LNCaP clone FGC (cell line): ENCODE measurements around the gene PDE11A.

Source experiments
- DNase-seq: peaks from one replicate; pipeline ENCODE4 v3.0.0-alpha.2; 2011; ENCODE audit warnings: low read depth
- H3K4me3 ChIP-seq: 2 replicates; pipeline ENCODE4 v1.5.1; 2011; ENCODE audit warnings: mild to moderate bottlenecking, low read depth, low read length, control low read depth
- TF ChIP-seq, protein P1 (sequence below): IDR thresholded peaks from 2 replicates; pipeline ENCODE4 v1.5.1; 2012; ENCODE audit warnings: mild to moderate bottlenecking; ENCODE audit not compliant: control insufficient read depth, insufficient read depth; ENCODE audit errors: extremely low read depth

The PDE11A gene

DNA sequence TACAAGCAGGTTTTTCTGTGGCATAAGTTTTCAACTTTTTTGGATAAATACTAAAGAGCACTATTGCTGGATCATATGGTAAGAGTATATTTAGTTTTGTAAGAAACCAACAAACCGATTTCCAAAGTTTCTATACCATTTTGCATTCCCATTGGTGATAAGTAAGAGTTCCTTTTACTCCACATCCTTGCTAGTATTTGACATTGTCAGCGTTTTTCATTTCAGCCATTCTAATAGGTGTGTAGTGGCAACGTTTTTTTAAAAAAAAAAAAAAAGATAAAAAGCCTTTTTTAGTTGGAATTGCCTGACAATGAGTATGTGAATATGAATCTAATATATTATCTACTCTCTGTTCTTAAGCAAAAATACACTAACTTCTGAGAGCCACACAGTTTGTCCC, 494.1 kb downstream of the PDE11A start:
- DNase-seq, result no peak
- TF ChIP-seq, protein P1, sequence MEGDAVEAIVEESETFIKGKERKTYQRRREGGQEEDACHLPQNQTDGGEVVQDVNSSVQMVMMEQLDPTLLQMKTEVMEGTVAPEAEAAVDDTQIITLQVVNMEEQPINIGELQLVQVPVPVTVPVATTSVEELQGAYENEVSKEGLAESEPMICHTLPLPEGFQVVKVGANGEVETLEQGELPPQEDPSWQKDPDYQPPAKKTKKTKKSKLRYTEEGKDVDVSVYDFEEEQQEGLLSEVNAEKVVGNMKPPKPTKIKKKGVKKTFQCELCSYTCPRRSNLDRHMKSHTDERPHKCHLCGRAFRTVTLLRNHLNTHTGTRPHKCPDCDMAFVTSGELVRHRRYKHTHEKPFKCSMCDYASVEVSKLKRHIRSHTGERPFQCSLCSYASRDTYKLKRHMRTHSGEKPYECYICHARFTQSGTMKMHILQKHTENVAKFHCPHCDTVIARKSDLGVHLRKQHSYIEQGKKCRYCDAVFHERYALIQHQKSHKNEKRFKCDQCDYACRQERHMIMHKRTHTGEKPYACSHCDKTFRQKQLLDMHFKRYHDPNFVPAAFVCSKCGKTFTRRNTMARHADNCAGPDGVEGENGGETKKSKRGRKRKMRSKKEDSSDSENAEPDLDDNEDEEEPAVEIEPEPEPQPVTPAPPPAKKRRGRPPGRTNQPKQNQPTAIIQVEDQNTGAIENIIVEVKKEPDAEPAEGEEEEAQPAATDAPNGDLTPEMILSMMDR, result no peak
- H3K4me3 ChIP-seq, result no peak overlapping the region

DNA sequence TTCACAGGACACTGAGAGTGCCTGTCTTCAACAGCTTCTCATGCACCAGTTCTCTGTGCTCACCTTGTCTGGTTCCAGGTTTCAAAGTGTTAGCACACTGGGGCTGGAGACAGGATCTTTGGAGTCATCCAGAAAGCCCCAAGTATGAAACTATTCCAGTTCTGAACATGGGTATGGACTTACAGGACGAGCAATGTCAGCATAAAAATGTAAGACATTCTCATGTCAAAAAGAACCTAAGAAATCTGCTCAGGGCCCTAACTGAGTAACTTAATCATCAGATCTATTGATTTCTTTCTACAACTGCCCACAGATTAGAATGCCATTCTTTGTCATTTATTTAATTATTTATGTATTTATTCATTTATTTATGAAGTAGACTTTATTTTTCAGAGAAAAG, 495.5 kb downstream of the PDE11A start:
- TF ChIP-seq, protein P1, result no peak
- no peak overlapping the region for H3K4me3 ChIP-seq
- DNase-seq, result no peak

DNA sequence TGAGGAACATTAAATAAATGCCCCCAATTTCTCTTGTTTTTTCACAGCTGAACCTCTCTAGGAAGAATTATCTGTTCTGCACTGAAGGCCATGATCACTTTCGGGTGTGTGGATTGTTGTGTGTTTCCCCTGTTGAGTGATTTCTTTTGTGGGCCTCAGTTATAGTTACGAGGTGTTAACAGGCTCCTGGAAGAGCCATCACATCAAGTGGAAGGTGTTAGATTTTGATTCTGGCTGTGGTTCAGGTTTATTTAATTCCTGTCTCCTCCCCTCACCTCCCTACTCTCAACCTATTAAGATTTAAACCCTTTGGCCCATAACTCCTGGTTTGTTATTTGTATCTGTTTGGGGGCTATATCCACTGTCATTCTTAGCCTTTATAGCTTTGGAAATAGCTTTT, 497.2 kb downstream of the PDE11A start:
- H3K4me3 ChIP-seq, result no peak overlapping the region
- DNase-seq, result no peak
- TF ChIP-seq, protein P1, result no peak

DNA sequence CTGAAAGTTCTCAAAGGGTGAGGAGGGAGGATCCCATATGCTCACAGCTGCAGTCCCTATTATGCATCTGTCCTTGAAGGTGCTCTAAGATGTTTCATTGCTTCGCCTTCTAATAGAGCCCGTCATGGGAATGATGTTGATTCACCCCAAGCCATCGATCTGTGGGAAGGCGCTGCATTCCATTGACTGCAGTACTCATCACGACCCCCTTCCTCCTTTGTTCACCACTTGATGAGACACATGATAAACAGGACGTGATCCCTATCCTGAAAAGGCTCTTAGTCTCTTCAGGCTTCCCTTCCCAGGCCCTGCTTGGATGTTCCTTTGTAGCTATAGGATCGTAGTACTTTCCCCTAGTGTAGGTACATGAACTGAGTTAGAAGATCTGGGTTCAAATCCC, 498.2 kb downstream of the PDE11A start:
- H3K4me3 ChIP-seq, result no peak overlapping the region
- TF ChIP-seq, protein P1, result no peak
- DNase-seq, result no peak
